ENCODE results near the gene NPEPL1. TPM values are rescaled to one million over a fixed set of nuclear protein-coding genes. Genes with fewer than 3 reads are reported as not detected.

The NPEPL1 gene
- polyA plus RNA-seq, 12 donors: 29.9 to 52.4 (median 38.1) TPM; not detected in 1

GRCh38 chr20:58677808-58678207, 14.8 kb upstream of the NPEPL1 start:
- no peak for DNase-seq

DNA sequence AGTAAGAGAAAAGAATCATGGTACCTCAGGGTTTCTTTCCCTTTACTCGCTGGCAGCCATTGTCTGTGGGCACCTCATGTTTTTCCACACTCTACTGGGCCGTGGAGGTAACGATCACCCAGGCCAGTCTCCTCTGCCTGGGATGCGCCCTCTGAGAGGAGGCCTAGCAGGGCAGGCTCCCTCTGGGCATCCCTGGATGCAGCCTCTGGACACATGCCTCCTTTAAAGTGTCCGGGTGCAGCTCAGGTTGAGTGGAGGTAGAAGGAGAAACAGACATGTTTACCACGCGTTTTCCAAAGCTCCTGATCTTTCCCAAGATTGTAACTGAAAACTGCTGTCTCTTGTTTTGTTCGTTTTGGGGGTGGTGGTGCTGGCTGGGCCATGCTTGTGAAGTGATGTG, 13.8 kb upstream of the NPEPL1 start:
- DNase-seq: no peak

- DNase-seq: no peak
Observed at GRCh38 chr20:58682656-58683531, 9.7 kb upstream of the NPEPL1 start.

DNA sequence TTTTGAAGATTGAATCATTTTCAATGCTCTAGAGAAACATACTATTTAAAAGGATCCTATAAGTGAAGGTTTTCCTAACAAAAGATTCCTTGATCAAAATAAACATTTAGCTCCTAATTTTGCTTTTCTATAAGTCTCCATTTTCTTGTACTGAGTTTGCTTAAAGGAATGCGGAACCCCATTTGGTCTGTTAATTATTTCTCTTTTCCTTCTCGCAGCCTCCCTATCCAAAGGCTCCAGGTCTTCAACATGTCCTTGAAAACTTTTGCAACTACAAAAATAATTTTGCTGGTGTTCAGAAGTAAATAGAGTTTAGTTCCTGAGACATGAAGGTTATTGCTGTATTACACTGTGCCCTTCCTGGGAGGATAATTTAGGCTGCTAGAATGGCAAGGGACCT, 8.3 kb upstream of the NPEPL1 start:
- DNase-seq: no peak

DNA sequence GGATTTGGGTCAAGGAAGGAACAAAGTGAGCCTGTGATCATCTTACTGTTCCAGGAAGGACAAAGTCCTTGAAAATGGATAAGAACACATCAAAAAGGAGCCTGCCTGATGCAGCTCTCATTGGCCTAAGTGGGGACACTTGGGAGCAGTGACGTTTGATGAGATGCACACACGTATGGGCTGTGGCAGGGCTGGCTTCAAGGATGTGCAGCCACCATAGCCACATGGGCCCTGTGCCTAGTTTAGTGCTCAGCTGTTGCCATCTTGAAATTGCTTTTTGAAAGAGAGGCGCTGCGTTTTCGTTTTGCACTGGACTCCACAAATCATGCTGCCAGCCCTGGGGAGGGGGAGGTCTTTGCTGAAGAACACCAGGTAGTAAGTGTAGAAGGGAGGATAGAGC, 6.6 kb upstream of the NPEPL1 start:
- no peak for DNase-seq

DNA sequence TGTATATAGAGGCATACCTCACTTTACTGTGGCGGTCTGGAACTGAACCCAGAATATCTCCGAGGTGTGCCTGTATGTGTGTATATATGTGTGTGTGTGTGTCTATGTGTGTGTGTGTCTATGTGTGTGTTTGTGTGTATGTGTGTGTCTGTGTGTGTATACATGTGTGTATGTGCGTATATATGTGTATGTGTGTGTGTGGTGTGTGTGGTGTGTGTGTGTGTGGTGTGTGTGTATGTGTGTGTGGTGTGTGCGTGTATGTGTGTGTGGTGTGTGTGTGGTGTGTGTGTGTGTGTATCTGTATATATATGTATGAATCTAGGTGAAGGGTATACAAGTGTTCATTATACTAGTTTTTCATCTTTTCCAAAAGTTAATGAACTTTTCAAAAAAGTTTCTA, 4.2 kb upstream of the NPEPL1 start:
- no peak for DNase-seq

- DNase-seq: peak; percentile 76
Observed at GRCh38 chr20:58688840-58689239, 3.8 kb upstream of the NPEPL1 start.

DNA sequence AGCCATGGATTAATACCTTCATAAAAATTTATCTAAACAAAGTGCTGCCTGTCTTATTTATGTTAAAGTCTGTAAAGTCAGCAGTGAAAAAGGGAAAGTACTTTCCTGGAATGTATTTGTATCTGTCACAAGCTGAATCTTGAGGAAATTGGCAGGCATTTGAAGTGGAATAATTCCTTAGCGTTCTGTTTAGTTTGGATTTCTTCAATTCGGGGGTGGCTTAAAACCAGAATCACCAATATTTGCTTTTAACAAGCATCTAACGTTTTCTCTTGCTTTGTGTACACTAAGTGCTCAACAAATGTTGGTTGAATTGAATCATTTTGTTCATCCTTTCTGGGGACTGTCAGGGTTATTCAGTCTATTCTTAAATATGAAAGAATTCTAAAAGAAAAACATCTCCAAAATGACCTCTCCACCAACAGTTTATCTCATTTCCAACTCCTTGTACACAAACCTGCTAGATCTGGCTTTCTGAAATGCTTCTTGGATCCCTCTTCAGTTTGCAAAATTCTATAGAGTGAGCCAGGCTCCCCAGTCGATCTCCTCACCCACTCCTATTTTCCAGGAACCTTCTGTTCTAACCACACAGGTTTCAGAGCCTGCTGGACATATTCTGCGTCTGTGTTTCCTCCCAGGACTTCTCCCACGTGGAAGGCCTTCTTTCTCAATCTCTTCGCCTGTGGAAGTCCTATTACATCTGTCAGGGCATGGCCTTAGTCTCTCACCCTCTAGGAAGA, 2.0 kb upstream of the NPEPL1 start:
- peak; percentile 75 for DNase-seq

- no peak for DNase-seq
Observed at GRCh38 chr20:58691773-58692578, 624 bp upstream of the NPEPL1 start.

DNA sequence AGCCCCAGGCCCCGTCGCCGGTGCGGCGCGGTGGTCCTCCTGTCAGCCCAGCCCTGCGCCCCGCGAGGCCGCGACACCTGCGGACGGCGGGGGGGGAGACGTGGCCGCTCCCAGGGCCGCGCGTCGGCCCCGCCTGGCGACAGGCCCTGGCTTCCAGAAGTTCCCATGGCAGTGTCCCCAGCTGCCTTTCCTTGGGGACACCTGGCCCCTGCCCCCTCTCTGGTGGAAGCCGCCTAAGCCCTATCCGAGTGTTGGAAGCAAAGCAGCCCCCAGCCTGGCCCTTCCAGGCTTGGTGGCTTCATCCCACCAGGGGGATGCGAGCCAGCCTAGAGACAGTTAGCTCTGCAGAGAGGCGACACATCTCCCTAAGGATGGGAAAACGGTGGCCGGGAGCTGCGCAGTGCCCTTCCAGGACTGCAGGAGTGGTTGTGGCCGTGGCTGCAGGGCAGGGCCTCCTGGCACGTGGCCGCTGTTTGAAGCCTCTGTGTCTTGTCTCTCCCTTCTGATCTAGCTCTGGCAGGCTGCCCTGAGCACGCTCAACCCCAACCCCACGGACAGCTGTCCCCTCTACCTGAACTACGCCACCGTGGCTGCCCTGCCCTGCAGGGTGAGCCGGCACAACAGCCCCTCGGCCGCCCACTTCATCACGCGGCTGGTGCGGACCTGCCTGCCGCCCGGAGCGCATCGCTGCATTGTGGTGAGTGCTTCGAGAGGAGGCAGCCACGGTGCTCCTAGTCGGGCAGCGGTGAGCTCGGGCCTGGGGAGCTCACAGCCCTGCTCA, 816 bp downstream of the NPEPL1 start:
- no peak for DNase-seq

- DNase-seq: no peak
Observed at GRCh38 chr20:58694241-58695083, 1.9 kb downstream of the NPEPL1 start.

GRCh38 chr20:58695084-58695722, 2.6 kb downstream of the NPEPL1 start:
- no peak for DNase-seq

DNA sequence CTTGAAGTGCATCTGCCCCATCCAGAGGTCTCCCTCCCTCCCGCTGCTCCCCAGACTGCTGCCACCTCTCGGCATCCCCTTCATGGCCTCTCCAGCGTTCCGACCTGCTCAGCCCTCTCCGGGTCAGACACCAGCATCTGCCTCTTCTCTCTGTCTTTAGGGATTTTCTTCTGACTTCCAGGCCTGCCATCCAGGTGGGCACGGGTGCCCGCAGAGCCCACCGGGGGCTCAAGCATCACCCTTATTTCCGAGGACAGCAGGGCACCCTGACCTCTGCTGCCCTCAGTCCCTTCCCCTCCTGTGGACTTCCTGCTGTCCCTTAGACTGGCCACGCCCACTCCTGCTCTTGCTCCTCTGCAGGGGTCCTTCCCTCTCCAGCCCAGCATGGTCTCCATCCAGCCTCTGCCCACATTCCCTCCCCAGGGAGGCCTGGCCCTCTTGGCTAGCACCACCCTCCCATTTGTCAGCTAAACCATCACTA, 3.3 kb downstream of the NPEPL1 start:
- DNase-seq: no peak

DNA sequence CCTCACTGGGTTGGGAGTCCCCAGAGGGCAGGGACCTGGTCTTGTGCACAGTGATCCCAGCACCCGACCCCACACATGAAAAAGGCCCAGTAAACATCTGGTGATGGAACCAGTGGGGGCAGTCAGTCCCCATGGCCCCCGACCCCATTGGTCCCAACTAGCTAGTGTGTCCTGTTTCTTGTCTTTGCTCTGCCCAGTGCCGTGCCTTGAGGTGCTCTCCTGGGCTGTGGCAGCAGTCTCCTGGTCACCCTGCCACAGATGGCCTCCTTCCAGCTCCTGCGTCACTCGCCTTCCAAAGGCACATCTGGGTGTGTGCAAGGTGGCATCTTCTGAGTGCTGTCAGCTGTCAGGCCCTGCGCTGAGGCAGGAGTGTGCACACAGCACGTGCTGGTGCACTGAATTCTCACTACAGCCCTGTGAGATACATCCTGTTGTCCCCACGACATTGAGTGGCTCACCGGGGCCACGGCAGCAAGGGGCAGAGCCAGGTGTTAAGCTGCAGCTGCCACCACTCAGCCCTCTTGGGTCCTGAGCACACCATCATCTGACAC, 3.9 kb downstream of the NPEPL1 start:
- DNase-seq: no peak

- no peak for DNase-seq
Observed at GRCh38 chr20:58697201-58697866, 4.7 kb downstream of the NPEPL1 start.

- no peak for DNase-seq
Observed at GRCh38 chr20:58697867-58698703, 5.5 kb downstream of the NPEPL1 start.

DNA sequence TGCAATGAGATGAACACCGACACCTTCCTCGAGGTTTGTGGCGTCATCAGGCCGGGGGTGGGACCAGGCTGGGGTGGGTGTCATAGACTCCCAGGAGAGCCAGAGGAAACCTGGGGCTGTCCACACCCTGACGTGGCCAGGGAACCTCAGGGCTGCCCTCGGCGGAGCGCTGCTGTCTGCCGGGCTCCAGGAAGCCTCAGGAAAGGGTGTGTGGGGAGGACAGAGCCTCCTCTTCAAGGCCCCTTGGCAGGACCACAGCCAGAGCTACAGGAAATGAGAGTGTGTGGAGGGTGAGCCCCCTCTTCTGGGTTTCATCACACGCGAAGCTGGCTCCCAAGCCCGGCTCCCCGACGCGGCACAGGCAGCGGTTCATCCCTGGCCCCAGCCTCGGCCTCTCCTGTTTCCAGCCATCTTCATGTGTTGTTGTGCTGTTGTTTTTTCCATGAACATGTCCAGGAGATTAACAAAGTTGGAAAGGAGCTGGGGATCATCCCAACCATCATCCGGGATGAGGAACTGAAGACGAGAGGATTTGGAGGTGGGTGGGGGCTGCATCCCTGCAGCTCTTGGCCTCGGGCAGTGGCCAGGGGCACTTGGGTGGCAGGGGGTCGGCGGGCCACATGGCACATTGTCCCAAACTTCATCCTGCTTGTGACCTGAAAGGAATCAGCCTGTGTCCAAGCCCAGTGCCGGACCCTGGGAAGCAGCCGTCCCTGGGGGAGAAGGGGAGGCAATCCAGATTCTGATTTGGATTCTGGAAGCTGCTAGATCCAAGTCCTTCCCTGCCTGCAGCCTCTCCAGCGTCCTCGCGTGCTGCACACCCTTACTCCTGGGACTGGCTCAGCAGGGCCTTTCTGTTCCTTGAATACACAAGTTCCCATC, 6.4 kb downstream of the NPEPL1 start:
- DNase-seq: peak; percentile 93

All from muscle of arm (tissue), 12 donors.